SHP77 treated with DMSO at 0.1 percent for 48 hours (cell line): ENCODE measurements around the gene HIRA.
"Not testable (repeated sequence)": the region's sequence is repeated elsewhere in the genome, so short reads cannot be mapped to it uniquely, and the experiment has no call there.

Source experiments
- DNase-seq: peaks from one replicate; lab custom pipeline; 2025; lab: John Stamatoyannopoulos, UW

The HIRA gene

DNA sequence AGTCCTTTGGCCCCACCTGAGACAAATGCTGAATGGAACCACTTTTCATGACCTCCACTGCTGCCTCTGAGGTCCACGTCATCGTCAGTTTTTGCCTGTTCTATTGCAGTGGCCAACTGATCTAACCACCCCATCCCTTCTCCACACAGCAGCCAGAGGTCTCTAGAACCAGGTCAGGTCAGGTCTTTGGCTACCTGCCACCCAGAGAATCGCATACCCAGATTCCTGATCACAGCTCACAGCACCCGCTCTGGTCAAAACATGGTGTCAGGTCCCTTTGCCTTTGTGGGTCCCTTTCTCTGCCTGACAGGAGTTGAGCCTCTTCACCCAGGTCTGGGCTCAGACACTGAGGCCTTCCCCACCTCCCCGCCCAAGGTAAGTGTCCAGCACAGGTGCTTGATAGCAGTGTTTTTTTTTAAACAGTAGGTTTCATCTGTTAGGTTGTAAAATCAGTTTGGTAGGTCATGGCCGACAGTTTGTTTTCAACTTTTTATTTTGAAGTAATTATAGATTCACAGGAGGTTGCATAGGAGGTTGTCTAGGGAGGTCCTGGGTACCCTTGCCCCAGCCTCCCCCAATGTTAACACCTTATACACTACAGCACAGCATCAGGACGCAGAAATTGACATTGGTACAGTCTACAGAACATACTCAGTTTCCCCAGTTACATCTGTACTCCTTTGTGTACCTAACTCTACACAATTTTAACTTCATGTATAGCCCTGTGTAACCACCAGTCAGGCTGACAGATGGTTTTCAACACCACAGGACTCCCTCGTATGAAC is 9.1 kb upstream of the HIRA start:
- no peak for DNase-seq

DNA sequence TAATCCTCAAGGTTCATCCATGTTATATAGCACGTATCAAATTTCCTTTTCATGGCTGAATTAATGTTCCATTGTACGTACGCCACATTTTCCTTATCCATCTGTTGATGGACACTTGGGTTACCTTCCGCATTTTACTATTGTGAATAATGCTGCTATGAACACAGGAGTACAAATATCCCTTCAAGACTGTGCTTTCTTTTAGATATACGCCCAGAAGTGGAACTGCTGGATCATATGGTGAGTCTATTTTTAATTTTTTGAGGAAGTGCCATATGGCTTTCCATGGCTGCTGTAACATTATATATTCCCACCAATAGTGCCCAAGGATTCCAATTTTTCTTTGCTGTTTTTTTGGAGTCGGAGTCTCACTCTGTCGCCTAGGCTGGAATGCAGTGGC is 6.8 kb upstream of the HIRA start:
- DNase-seq, result no peak

GRCh38 chr22:19436444-19437161 is 5.1 kb upstream of the HIRA start:
- not testable (repeated sequence) for DNase-seq

DNA sequence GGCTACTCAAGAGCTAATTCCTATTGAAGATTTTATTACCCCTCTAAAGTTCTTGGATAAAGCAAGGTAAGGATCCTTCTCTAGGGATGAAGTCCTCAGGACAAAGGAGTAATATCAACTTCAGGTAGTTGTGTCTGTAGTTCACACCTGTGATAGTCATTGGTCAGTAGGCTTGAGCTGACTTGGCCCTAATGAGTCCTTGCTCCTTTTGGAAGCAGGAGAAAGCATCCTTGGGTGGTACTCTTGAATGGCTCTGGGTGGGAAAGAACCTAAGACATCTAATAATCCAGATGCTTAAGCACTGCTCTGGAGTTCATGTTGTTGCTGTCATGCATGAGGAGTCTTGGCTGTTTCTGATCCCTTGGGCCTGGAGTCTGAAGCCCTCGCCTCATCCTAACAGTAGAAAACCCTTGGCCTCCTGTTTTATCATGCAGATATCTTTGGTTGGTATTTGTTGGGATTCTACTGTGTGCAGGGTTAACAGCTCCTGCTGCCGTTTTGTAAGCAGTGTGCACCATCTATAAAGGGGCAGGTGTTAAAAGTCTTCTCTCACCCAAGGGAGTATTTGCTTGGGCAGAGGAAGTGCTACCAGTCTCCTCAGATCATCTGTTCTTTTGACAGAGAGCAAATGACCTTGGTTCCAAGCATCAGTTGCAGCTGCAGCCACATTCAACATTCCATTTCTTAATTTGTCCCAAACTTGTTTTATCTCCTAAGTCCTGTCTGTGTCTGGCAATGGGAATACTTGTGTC is 3.5 kb upstream of the HIRA start:
- DNase-seq, result no peak

GRCh38 chr22:19434401-19434800 is 2.9 kb upstream of the HIRA start:
- no peak for DNase-seq

GRCh38 chr22:19432133-19432851 is 759 bp upstream of the HIRA start, which contains the start of gene MRPL40:
TSS of gene MRPL40 (plus strand) at chr22:19432545. CDS start at chr22:19432555, 10 bp downstream.
- peak; percentile 82 for DNase-seq

- DNase-seq, result no peak
Observed at GRCh38 chr22:19430890-19431541, 517 bp downstream of the HIRA start.

DNA sequence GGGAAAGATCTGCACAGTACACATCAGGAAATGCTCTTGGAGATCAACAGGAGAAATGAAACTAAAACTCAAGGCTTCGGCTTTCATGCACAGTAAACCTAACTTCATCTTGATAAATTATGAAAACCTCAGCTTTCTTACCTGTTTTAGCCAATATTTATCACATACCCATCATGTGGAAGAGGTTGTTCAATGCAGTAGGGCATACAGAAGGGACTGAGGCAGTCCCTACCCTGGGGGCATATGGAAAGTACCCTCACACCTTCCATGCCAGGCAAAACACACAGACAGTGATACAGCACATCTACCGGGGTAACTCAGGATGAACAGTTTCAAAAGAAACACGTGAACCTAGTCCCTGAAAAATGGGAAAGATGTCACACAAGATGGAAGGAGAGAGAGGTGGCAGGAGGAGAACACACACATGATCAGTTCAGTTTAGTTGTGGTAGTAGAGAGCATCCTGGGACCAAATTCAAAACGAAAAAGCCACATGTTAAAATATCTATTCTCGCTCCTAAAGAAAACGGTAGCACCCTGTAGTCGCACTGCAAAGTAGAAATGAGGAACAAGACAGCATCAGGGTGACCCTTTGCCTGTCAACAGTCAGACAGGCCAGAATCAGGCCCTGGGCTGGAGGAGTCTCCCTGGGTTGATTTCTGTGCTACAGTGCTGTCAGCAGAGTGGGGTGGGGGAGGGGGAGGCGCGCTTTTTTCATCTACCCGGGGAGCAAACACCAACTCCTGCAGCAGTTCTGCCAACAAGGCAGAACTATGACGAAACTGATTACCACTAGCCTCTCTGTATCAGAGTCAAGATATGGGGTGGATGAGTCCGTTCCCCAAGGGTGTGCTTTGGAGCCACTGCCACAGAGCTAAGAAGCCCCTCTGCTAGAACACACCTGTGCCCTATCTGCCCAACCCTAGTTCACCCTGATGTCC is 1.3 kb downstream of the HIRA start:
- DNase-seq, result no peak

- DNase-seq, result no peak
Observed at GRCh38 chr22:19424186-19424500, 7.4 kb downstream of the HIRA start.

- DNase-seq, result no peak
Observed at GRCh38 chr22:19422440-19423301, 8.9 kb downstream of the HIRA start.

DNA sequence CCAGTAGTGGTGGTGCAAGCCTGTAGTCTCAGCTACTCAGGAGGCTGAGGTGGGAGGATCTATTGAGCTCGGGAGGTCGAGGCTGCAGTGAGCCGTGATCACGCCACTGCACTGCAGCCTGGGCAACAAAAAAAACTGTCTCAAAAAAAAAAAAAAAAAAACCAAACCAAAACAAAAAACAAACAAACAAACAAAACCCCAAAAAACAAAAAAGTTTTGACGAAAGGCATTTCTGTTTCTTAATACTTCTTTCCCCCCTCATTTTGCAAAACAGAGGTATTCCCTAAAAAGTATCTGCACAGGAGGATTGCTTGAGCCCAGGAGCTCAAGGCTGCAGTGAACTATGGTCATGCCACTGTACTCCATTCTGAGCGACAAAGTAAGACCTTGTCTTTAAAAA is 11.2 kb downstream of the HIRA start:
- DNase-seq, result no peak

DNA sequence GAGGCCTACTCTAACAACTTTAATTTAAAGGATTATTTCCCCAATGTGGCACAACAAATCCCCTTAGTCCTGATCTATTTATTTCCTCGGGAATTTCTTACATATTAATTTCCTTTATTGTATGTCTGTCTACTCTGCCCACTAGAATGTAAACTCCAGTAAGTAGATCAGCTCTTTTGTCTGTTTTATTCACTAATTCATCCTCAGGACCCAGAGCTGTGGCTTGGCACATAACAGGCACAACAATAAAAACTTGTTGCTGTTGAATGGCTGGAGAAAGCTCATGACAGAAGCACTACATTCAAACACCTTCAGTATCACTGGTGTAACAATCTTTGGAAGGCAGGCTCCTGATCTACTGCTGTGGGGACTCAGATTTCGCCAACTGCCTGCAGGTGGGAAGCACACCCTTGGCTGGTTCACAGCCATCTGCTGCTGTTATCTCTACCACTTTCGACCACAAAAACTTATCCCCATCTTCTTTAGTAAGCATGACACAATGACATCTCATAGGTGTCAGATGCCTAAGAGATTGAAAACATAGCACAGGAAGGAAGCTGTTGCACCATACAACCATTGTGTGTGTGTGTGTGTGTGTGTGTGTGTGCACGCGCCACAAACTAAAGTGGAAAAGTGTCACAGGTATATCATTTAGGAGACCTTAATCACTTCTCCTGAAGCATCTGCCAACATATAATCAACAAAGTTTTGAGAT is 11.9 kb downstream of the HIRA start:
- no peak for DNase-seq

- no peak for DNase-seq
Observed at GRCh38 chr22:19419086-19419463, 12.5 kb downstream of the HIRA start.

DNA sequence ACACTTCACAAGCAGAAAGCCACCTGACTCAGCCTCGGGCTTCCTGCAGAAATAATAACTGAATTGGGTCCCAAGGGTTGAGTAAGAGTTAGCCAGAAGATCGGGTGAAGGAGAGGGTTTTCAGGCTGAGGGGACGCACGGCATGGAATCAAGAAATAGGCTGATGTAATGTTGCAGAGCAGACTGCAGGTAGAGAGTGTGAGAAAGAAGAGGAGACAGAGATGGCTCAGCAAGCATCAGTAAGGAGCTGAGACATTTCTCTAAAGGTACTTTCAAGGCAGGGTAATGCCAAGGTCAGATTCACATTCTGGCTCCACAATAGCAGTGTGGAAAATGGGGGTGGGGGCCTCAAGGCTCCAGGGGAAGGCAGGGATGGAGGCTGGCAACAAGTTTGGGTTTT is 18.6 kb downstream of the HIRA start:
- no peak for DNase-seq

DNA sequence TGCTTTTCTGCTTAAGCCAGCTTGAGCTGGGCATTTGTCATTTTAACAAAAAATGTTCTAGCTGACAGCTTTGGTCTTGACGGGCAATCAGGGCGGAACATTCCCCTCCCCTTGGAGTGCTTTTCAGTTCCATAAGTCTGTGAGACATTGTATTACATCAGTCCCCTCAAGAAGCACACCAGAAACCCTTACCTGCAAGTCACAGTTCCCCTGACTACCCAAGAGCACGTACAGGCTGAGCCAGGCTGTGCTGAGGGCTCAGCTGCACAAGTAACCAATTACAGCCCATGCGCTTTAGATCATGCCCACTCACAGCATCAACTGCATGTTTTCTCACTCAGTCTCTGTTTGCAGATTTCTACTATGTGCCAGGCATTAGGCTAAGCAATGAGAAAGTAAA is 19.1 kb downstream of the HIRA start:
- no peak for DNase-seq

- no peak for DNase-seq
Observed at GRCh38 chr22:19411690-19412045, 19.9 kb downstream of the HIRA start.

DNA sequence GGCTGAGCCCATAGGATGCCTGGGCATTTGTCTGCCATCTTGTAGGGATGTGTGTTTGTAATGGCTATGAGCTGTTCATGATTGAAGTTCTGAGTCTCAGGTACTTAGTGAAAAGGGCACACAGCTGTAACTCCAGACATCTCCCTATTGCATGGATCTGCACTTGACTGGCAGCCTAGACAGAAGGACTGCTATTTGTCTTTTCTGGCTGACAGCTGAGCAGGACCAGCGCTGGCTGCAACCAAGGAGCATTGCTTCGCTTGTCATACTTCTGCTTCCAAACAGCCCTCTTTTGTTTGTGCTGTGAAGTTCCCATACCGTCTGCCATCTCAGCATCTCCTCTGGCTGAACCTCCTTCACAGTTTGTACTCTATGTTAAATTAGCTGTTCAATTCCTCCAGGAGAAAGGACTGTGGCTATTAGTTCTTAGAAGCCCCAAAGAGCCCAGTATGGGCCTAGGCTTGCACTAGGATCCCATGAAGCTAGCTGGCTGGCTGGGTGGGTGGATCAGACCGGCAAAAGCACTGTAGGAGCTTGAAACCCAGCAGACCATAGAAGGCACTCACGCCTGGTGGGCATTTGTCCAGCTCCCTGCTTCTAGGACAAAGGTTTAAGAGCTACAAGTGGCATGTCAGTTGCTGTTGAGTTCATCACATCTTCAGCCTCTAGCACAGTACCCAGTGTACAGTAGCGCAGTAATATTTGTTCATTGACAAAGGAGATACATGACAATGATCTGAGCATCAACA is 20.4 kb downstream of the HIRA start:
- no peak for DNase-seq
